K562 (cell line): Measurements from ENCODE around the gene KRTAP10-6. TPM values are rescaled to one million over a fixed set of nuclear protein-coding genes. Genes with fewer than 3 reads are reported as not detected.
"Not testable (repeated sequence)": the region's sequence is repeated elsewhere in the genome, so short reads cannot be mapped to it uniquely, and the experiment has no call there.

Experiments
- ATAC-seq: fragments of 200-7000 bp; cut with Tn5 transposase; 3 replicates; pipeline ENCODE4 v1.9.1; 2020; ENCODE audit warnings: moderate library complexity
- BruUV-seq: library from RNA; stranded (reverse); fragments of 400-500 nt; replicated peaks from 2 replicates; lab custom pipeline; 2021; lab: Mats Ljungman, UMichigan
- CTCF ChIA-PET: fragments of 300-600 bp; formaldehyde crosslinking; extraction: SDS; loops from one replicate; lab custom pipeline; 2021; ENCODE audit warnings: low intra/inter-chr PET ratio; lab: Yijun Ruan, JAX
- POLR2A ChIA-PET: fragments of 300-600, 350-650 bp; sonication (Branson Sonifier 250); formaldehyde crosslinking; extraction: SDS; loops from one replicate; lab custom pipeline; 2021; ENCODE audit warnings: antibody characterized with exemption, inconsistent platforms; lab: Yijun Ruan, JAX
- DNase-seq, 4 experiments: peaks; one replicate each; pipeline versions ENCODE4 v3.0.0 to v3.0.0-alpha.2; 2011 to 2018; ENCODE audit warnings: low spot score in 3 of 4, mixed read lengths in 3 of 4; ENCODE audit errors: extremely low read depth in 1 of 4
- FAIRE-seq: peaks from 2 replicates; lab custom pipeline; 2011; peaks lifted over from hg19 to GRCh38; lab: Jason Lieb, UNC
- H2AFZ ChIP-seq: 2 replicates; pipeline ENCODE4 v1.6.0; 2011; ENCODE audit warnings: low read depth, low read length, control low read depth, inconsistent platforms
- H3K27ac ChIP-seq: fragments of 200-600 bp; 3 replicates; pipeline ENCODE4 v1.8.0; 2011; ENCODE audit warnings: low read depth, mild to moderate bottlenecking, control low read depth, inconsistent platforms, low read length, moderate library complexity, mixed read lengths; ENCODE audit errors: extremely low read depth
- H3K27me3 ChIP-seq, 2 experiments: fragments of 300-600 bp in 1 of 2; 2 replicates in 1 of 2; 3 replicates in 1 of 2; pipeline versions ENCODE4 v1.6.0 to v1.8.0; 2011; ENCODE audit warnings: inconsistent platforms in 2 of 2, low read length in 2 of 2, mild to moderate bottlenecking in 1 of 2, mixed read lengths in 1 of 2, moderate library complexity in 1 of 2; ENCODE audit not compliant: control insufficient read depth in 2 of 2, insufficient read depth in 2 of 2
- H3K36me3 ChIP-seq: fragments of 300-600 bp; 3 replicates; pipeline ENCODE4 v1.8.0; 2011; ENCODE audit warnings: mild to moderate bottlenecking, low read length, inconsistent platforms; ENCODE audit not compliant: control insufficient read depth, insufficient read depth
- H3K4me1 ChIP-seq, 2 experiments: fragments of 200-600 bp in 1 of 2; replicated peaks in 1 of 2; 2 replicates in 1 of 2; 3 replicates in 1 of 2; pipeline versions ENCODE4 v1.5.1 to v1.8.0; 2011; ENCODE audit warnings: inconsistent platforms in 2 of 2, low read length in 2 of 2, mild to moderate bottlenecking in 1 of 2, mixed read lengths in 1 of 2, moderate library complexity in 1 of 2; ENCODE audit not compliant: control insufficient read depth in 2 of 2, insufficient read depth in 2 of 2
- H3K4me2 ChIP-seq: 2 replicates; pipeline ENCODE4 v1.6.1; 2011; ENCODE audit warnings: low read length, control low read depth, inconsistent platforms, mixed read lengths; ENCODE audit not compliant: insufficient read depth
- H3K4me3 ChIP-seq: fragments of 200-600 bp; sonication (generic), shearing (Covaris generic); 2 replicates; pipeline ENCODE4 v1.5.1; 2016; ENCODE audit warnings: control low read depth, inconsistent platforms
- H3K79me2 ChIP-seq: fragments of 200-600 bp; 3 replicates; pipeline ENCODE4 v1.8.0; 2011; ENCODE audit warnings: low read length, inconsistent platforms; ENCODE audit not compliant: control insufficient read depth, insufficient read depth
- H3K9ac ChIP-seq, 2 experiments: 2 replicates each; pipeline versions ENCODE4 v1.6.0 to v1.6.1; 2011; ENCODE audit warnings: low read depth in 2 of 2, low read length in 2 of 2, control low read depth in 1 of 2, inconsistent platforms in 1 of 2, mild to moderate bottlenecking in 1 of 2, mixed read lengths in 1 of 2; ENCODE audit not compliant: insufficient read depth in 1 of 2
- H3K9me1 ChIP-seq: one replicate; pipeline ENCODE4 v1.6.0; 2011; ENCODE audit warnings: inconsistent platforms, mild to moderate bottlenecking, low read length, moderate library complexity; ENCODE audit not compliant: control insufficient read depth, insufficient read depth
- H3K9me3 ChIP-seq: replicated peaks from 2 replicates; pipeline ENCODE4 v1.5.1; 2011; ENCODE audit warnings: low read depth, low read length, inconsistent platforms; ENCODE audit not compliant: control insufficient read depth, insufficient read depth
- H4K20me1 ChIP-seq: replicated peaks from 2 replicates; pipeline ENCODE4 v1.6.1; 2011; ENCODE audit warnings: low read length, inconsistent platforms, mixed read lengths; ENCODE audit not compliant: control insufficient read depth, insufficient read depth
- BCOR ChIP-seq: fragments of 450-650 bp; IDR thresholded peaks from 2 replicates; pipeline ENCODE4 v1.6.1; 2016
- ETS2 ChIP-seq: IDR thresholded peaks from 2 replicates; pipeline ENCODE4 v1.6.1; 2016; ENCODE audit warnings: borderline replicate concordance, missing genetic modification characterization, mild to moderate bottlenecking, moderate library complexity, missing compliant biosample characterization; ENCODE audit not compliant: poor library complexity, severe bottlenecking
- HDAC1 ChIP-seq, 2 experiments: fragments of 450-650 bp; IDR thresholded peaks; 2 replicates each; pipeline ENCODE4 v1.6.1; 2016 to 2017; ENCODE audit warnings: inconsistent platforms in 1 of 2, mild to moderate bottlenecking in 1 of 2, moderate library complexity in 1 of 2
- HLTF ChIP-seq: fragments of 450-650 bp; IDR thresholded peaks from 2 replicates; pipeline ENCODE4 v1.6.1; 2016
- NFIX ChIP-seq: fragments of 250-450 bp; sonication (Bioruptor Pico); IDR thresholded peaks from 2 replicates; pipeline ENCODE4 v1.4.0; 2020; ENCODE audit warnings: low read depth, mild to moderate bottlenecking, moderate library complexity
- WHSC1 ChIP-seq: IDR thresholded peaks from one replicate; pipeline ENCODE4 v1.6.1; 2012; ENCODE audit warnings: low read length, control low read depth, inconsistent platforms
- WGBS: fragments of 100-300 bp; shearing (Covaris generic); methylation state at CpG from one replicate; pipeline ENCODE4 v1.1.6; 2016; ENCODE audit warnings: low coverage, mixed read lengths; ENCODE audit not compliant: insufficient coverage; ENCODE audit errors: missing lambda C conversion rate; 5-methylcytosine and 5-hydroxymethylcytosine counted together
- in situ Hi-C: fragments of 300-500 bp; cut with MboI; formaldehyde crosslinking; loops from 4 replicates; pipeline ENCODE4 v1.15.0; 2018; ENCODE audit warnings: inconsistent platforms, mixed read lengths
- intact Hi-C: fragments of 100-400 bp; cut with micrococcal nuclease; formaldehyde crosslinking; loops from 2 replicates; pipeline ENCODE4 v1.14.2; 2022
- polyA plus RNA-seq, 8 experiments: library from polyadenylated mRNA; depleted of rRNA in 4 of 8; stranded (reverse) in 5 of 8; unstranded in 3 of 8; fragments of >200 nt; fragmentation: Nextera tagmentation in 2 of 8; fragmentation: Illumina TruSeq in 1 of 8; extraction: Ambion mirVana in 2 of 8; extraction: Trizol in 1 of 8; gene quantifications; 2 replicates each; pipeline versions ENCODE4 v1.2.1 to v1.2.3, GENCODE V29; 2011 to 2014; ENCODE audit warnings: inconsistent platforms in 1 of 8, missing spikeins in 1 of 8
- total RNA-seq, 7 experiments: library from RNA; depleted of rRNA in 6 of 7; stranded (reverse); fragments of >200 nt in 6 of 7; fragmentation: Illumina TruSeq in 2 of 7; extraction: Trizol in 2 of 7; gene quantifications; 2 replicates each; pipeline versions ENCODE4 v1.2.1 to v1.2.3, GENCODE V29; 2011 to 2021; ENCODE audit warnings: low replicate concordance in 1 of 7
- TF ChIP-seq, protein P1 (sequence below): fragments of 250-450 bp; sonication (Bioruptor Pico); IDR thresholded peaks from 2 replicates; pipeline ENCODE4 v1.4.0; 2020

The KRTAP10-6 gene
- total and polyA plus RNA-seq, 9 of the 15 experiments (the other 6 are each of a cell fraction or from before 2014, with no cell fraction given) = not detected

DNA sequence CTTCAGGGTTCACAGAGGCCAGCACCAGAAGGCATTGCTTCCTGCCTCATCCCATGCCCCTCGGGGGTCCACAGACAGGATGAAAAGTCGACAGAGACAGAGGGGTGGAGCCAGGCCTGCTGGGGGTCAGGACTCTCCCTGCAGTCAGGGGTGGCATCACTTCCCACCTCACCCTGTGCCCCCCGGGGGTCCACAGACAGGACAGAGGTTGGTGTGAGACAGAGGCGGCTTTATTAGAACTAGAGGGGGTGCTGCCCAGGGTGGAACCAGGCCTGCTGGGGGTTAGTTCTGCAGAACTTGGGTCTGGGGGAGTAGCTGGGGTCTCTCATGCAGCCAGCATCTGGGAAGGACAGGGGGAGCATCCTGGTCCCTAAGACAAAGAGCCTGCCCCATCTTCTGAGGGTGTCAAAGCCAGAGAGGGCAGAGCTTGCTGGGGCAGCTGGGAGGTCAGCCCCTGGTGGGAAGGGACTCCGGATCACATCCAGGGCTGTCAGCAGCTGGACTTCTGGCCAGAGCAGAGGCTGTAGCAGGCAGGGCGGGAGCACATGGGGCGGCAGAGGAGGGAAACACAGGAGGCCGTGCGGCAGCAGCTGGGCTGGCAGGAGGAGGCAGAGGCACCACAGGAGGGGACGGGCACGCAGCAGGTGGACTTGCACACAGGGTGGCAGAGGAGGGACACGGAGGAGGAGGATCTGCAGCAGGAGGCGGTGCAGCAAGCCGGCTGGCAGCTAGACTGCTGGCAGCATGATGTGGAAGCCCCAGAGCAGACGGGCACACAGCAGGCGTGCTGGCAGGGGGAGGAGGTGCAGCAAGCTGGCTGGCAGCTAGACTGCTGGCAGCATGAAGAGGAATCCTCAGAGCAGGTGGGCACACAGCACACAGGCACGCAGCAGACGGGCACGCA, 1.2 kb downstream of the KRTAP10-6 start:
- intact Hi-C loops, H3K27ac ChIP-seq, in situ Hi-C loops, CTCF ChIA-PET, ATAC-seq, H3K9me3 ChIP-seq, DNase-seq, FAIRE-seq, H3K4me3 ChIP-seq, H4K20me1 ChIP-seq, BruUV-seq, H2AFZ ChIP-seq, H3K4me2 ChIP-seq, H3K36me3 ChIP-seq, H3K79me2 ChIP-seq, H3K9me1 ChIP-seq, H3K9ac ChIP-seq: not testable (repeated sequence)
- peaks cover 0 to 11% of the 10 kb centered on the region in 2 experiments; a peak in 1 of 5 replicates for H3K27me3 ChIP-seq
- POLR2A ChIA-PET = interaction anchor here (0.5 to 0.6 kb wide), 2 partner anchors 61 to 523 kb away, joined by 3 to 4 read pairs; no protein-coding TSS in a partner anchor
- peaks cover 24 to 37% of the 10 kb centered on the region in 2 experiments for H3K4me1 ChIP-seq
- 6% methylated on average over 13 of the region's 19 CpGs for WGBS

DNA sequence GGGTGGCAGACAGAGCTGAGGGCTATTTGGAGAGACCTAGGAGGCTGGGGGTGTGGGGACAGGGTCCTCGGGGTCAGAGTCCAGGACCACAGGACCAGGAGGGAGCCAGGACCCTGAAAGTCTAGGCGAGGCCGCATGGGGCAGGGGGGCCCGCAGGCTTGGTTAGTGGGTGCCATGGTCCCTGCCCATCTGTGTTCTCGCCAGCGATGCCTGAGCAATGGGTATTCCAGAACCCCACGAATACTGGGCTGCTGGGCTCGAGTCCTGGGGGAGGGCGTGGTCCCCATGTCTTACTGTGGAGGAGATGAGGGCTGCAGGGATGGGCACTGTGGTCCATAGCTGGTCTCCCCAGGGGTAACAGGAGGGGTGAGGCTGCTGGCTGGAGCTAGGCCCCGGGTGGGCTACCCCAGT, 2.0 kb downstream of the KRTAP10-6 start:
- Histone ChIP-seq H3K4me1 (peaks cover 22 to 37% of the 10 kb centered on the region in 2 experiments), H3K27ac (no peak overlapping the region), H3K9me3 (no peaks in the 10 kb centered on the region; the same call in 1 of the 2 replicates), H3K9ac (peak overlapping the region in 1 of 2 experiments; percentile 68; a peak in 1 of 4 replicates), H3K27me3 (peaks cover 0 to 9% of the 10 kb centered on the region in 2 experiments; a peak in 1 of 5 replicates), H3K4me2 (no peak overlapping the region), H4K20me1 (no peaks in the 10 kb centered on the region), H3K9me1 (no peaks in the 10 kb centered on the region), H2AFZ (no peak overlapping the region), H3K4me3 (no peak overlapping the region), H3K36me3 (no peaks in the 10 kb centered on the region), H3K79me2 (no peaks in the 10 kb centered on the region)
- POLR2A ChIA-PET = interaction anchor here (0.5 to 0.6 kb wide), 3 partner anchors 61 to 522 kb away, joined by 3 to 4 read pairs (median 3); no protein-coding TSS in a partner anchor
- in situ Hi-C loops = no loop called here
- FAIRE-seq (no peak), ATAC-seq (no peak), DNase-seq (no peak)
- BruUV-seq = no TSS peak
- CTCF ChIA-PET = no interaction called here
- intact Hi-C loops = no loop called here
- 3% methylated on average over 7 of the region's 10 CpGs for WGBS
- TF ChIP-seq, protein P1, sequence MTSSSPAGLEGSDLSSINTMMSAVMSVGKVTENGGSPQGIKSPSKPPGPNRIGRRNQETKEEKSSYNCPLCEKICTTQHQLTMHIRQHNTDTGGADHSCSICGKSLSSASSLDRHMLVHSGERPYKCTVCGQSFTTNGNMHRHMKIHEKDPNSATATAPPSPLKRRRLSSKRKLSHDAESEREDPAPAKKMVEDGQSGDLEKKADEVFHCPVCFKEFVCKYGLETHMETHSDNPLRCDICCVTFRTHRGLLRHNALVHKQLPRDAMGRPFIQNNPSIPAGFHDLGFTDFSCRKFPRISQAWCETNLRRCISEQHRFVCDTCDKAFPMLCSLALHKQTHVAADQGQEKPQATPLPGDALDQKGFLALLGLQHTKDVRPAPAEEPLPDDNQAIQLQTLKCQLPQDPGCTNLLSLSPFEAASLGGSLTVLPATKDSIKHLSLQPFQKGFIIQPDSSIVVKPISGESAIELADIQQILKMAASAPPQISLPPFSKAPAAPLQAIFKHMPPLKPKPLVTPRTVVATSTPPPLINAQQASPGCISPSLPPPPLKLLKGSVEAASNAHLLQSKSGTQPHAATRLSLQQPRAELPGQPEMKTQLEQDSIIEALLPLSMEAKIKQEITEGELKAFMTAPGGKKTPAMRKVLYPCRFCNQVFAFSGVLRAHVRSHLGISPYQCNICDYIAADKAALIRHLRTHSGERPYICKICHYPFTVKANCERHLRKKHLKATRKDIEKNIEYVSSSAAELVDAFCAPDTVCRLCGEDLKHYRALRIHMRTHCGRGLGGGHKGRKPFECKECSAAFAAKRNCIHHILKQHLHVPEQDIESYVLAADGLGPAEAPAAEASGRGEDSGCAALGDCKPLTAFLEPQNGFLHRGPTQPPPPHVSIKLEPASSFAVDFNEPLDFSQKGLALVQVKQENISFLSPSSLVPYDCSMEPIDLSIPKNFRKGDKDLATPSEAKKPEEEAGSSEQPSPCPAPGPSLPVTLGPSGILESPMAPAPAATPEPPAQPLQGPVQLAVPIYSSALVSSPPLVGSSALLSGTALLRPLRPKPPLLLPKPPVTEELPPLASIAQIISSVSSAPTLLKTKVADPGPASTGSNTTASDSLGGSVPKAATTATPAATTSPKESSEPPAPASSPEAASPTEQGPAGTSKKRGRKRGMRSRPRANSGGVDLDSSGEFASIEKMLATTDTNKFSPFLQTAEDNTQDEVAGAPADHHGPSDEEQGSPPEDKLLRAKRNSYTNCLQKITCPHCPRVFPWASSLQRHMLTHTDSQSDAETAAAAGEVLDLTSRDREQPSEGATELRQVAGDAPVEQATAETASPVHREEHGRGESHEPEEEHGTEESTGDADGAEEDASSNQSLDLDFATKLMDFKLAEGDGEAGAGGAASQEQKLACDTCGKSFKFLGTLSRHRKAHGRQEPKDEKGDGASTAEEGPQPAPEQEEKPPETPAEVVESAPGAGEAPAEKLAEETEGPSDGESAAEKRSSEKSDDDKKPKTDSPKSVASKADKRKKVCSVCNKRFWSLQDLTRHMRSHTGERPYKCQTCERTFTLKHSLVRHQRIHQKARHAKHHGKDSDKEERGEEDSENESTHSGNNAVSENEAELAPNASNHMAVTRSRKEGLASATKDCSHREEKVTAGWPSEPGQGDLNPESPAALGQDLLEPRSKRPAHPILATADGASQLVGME = no peak
- no peak for TF ChIP-seq BCOR
- no peak for TF ChIP-seq HLTF
- TF ChIP-seq WHSC1 = no peak
- TF ChIP-seq NFIX (CRISPR knock-in tag) = no peak
- no peak for TF ChIP-seq ETS2
- no peak for TF ChIP-seq HDAC1 (IDR thresholded peaks at IDR 0.05)
